ENCODE results near the gene HS2ST1.

DNA sequence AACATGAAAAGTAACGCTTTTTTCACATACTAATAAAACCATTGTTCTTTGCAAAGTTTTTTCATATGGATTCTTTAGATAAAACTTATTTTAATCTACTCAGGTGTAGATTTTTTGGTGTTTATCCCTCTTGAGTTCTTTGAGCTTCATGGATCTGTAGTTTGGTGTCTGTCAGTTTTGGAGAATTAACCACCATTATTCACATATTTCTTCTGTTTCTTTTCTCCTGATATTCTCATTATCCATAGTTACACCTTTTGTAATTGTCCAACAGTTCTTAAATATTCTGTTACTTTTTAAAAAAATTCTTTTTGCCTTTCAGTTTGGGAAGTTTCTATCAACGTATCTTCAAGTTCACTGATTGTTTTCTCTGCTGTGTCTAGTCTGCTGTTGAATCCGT lies 18.6 kb downstream of the HS2ST1 start:
- TF ChIP-seq, protein P1, sequence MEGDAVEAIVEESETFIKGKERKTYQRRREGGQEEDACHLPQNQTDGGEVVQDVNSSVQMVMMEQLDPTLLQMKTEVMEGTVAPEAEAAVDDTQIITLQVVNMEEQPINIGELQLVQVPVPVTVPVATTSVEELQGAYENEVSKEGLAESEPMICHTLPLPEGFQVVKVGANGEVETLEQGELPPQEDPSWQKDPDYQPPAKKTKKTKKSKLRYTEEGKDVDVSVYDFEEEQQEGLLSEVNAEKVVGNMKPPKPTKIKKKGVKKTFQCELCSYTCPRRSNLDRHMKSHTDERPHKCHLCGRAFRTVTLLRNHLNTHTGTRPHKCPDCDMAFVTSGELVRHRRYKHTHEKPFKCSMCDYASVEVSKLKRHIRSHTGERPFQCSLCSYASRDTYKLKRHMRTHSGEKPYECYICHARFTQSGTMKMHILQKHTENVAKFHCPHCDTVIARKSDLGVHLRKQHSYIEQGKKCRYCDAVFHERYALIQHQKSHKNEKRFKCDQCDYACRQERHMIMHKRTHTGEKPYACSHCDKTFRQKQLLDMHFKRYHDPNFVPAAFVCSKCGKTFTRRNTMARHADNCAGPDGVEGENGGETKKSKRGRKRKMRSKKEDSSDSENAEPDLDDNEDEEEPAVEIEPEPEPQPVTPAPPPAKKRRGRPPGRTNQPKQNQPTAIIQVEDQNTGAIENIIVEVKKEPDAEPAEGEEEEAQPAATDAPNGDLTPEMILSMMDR (IDR thresholded peaks at IDR 0.05), result no peak
- TF ChIP-seq POLR2AphosphoS5 (IDR thresholded peaks at IDR 0.05) (no peak), POLR2A (IDR thresholded peaks at IDR 0.05) (no peak)

Data from breast epithelium (tissue), 3 donors.